GM19372 (cell line): Measurements from ENCODE around the gene UNK.
"Not testable (repeated sequence)": the region's sequence is repeated elsewhere in the genome, so short reads cannot be mapped to it uniquely, and the experiment has no call there.

Experiments used
- ATAC-seq: cut with Tn5 transposase; IDR thresholded peaks from one replicate; pipeline ENCODE4 v1.9.1; 2021; ENCODE audit warnings: mild to moderate bottlenecking, low read depth, moderate library complexity; ENCODE audit not compliant: unreplicated experiment

The UNK gene

GRCh38 chr17:75791254-75791653 lies 6.6 kb downstream of the UNK start:
- no peak for ATAC-seq

GRCh38 chr17:75793460-75793859 lies 8.9 kb downstream of the UNK start:
- ATAC-seq: no peak

GRCh38 chr17:75795820-75796607 lies 11.4 kb downstream of the UNK start:
- no peak for ATAC-seq

GRCh38 chr17:75799402-75799801 lies 14.8 kb downstream of the UNK start:
- no peak for ATAC-seq

GRCh38 chr17:75803883-75804282 lies 19.3 kb downstream of the UNK start:
- no peak for ATAC-seq

- no peak for ATAC-seq
Measured at GRCh38 chr17:75806822-75807500, 22.4 kb downstream of the UNK start.

GRCh38 chr17:75807861-75808260 lies 23.3 kb downstream of the UNK start:
- ATAC-seq: no peak

- no peak for ATAC-seq
Measured at GRCh38 chr17:75808549-75808904, 23.9 kb downstream of the UNK start.

- no peak for ATAC-seq
Measured at GRCh38 chr17:75808905-75809621, 24.5 kb downstream of the UNK start.

- no peak for ATAC-seq
Measured at GRCh38 chr17:75809631-75810111, 25.1 kb downstream of the UNK start.

- no peak for ATAC-seq
Measured at GRCh38 chr17:75810216-75810615, 25.6 kb downstream of the UNK start.

GRCh38 chr17:75810756-75811155 lies 26.1 kb downstream of the UNK start:
- ATAC-seq: not testable (repeated sequence)

- no peak for ATAC-seq
Measured at GRCh38 chr17:75811174-75811573, 26.6 kb downstream of the UNK start.

- ATAC-seq: no peak
Measured at GRCh38 chr17:75812096-75813013, 27.7 kb downstream of the UNK start.

- ATAC-seq: no peak
Measured at GRCh38 chr17:75813081-75814020, 28.7 kb downstream of the UNK start.

GRCh38 chr17:75814021-75814395 lies 29.4 kb downstream of the UNK start:
- no peak for ATAC-seq

- ATAC-seq: no peak
Measured at GRCh38 chr17:75814900-75815373, 30.3 kb downstream of the UNK start.

GRCh38 chr17:75815399-75815798 lies 30.8 kb downstream of the UNK start:
- ATAC-seq: no peak

- no peak for ATAC-seq
Measured at GRCh38 chr17:75816693-75817092, 32.1 kb downstream of the UNK start.
